Osteocyte (in vitro differentiated cells): ENCODE results near the gene APH1B. TPM values are rescaled to one million over a fixed set of nuclear protein-coding genes. Genes with fewer than 3 reads are reported as not detected.

Experiments used
- DNase-seq: peaks from one replicate; pipeline ENCODE4 v3.0.0; 2021; ENCODE audit warnings: mixed read lengths; ENCODE audit not compliant: unreplicated experiment; ENCODE audit errors: extremely low spot score
- H3K27ac Mint-ChIP-seq: one replicate; pipeline ENCODE4 v1.8.0; 2021; ENCODE audit warnings: mild to moderate bottlenecking, mixed read lengths; ENCODE audit not compliant: unreplicated experiment
- H3K27me3 Mint-ChIP-seq: one replicate; pipeline ENCODE4 v1.8.0; 2021; ENCODE audit warnings: mixed read lengths; ENCODE audit not compliant: unreplicated experiment
- H3K36me3 Mint-ChIP-seq: one replicate; pipeline ENCODE4 v1.8.0; 2021; ENCODE audit warnings: mixed read lengths; ENCODE audit not compliant: unreplicated experiment
- H3K4me1 Mint-ChIP-seq: one replicate; pipeline ENCODE4 v1.8.0; 2021; ENCODE audit warnings: mixed read lengths; ENCODE audit not compliant: unreplicated experiment
- H3K4me3 Mint-ChIP-seq: one replicate; pipeline ENCODE4 v1.8.0; 2021; ENCODE audit warnings: mild to moderate bottlenecking, moderate library complexity, mixed read lengths; ENCODE audit not compliant: unreplicated experiment
- H3K9me3 Mint-ChIP-seq: one replicate; pipeline ENCODE4 v1.8.0; 2021; ENCODE audit warnings: mixed read lengths; ENCODE audit not compliant: unreplicated experiment
- CTCF ChIP-seq: fragments of 200-600 bp; sonication (generic); IDR thresholded peaks from 2 replicates; pipeline ENCODE4 v1.5.0; 2021; ENCODE audit warnings: antibody characterized with exemption, mild to moderate bottlenecking, moderate library complexity
- total RNA-seq: library from RNA; stranded (reverse); gene quantifications from 2 replicates; pipeline ENCODE4 v1.2.1, GENCODE V29; 2021

APH1B gene
- total RNA-seq, 1 donor from 2014 or later = 13.9 TPM

- Mint-ChIP-seq H3K36me3 (peaks cover 21% of the 10 kb centered on the region), H3K27ac (no peak overlapping the region)
- DNase-seq = no peak
Measured at GRCh38 chr15:63310646-63311045, 33.2 kb downstream of the APH1B start.

GRCh38 chr15:63312286-63312685 is 34.9 kb downstream of the APH1B start:
- no peak overlapping the region for H3K27ac Mint-ChIP-seq
- H3K36me3 Mint-ChIP-seq = peaks cover 8% of the 10 kb centered on the region
- no peak for DNase-seq
- H3K9me3 Mint-ChIP-seq = no peaks in the 10 kb centered on the region
- no peaks in the 10 kb centered on the region for H3K27me3 Mint-ChIP-seq
- no peaks in the 10 kb centered on the region for H3K4me1 Mint-ChIP-seq
- no peak for TF ChIP-seq CTCF
- H3K4me3 Mint-ChIP-seq = no peak overlapping the region

More at GRCh38 chr15:63310646-63311045, 33.2 kb downstream of the APH1B start:
- Mint-ChIP-seq H3K27me3 (no peaks in the 10 kb centered on the region), H3K4me3 (no peak overlapping the region), H3K9me3 (no peaks in the 10 kb centered on the region), H3K4me1 (no peaks in the 10 kb centered on the region)
- TF ChIP-seq CTCF = no peak

- Mint-ChIP-seq H3K4me1 (no peaks in the 10 kb centered on the region), H3K9me3 (no peaks in the 10 kb centered on the region), H3K27ac (no peak overlapping the region), H3K36me3 (peaks cover 8% of the 10 kb centered on the region), H3K27me3 (no peaks in the 10 kb centered on the region), H3K4me3 (no peak overlapping the region)
- no peak for DNase-seq
- no peak for TF ChIP-seq CTCF
Measured at GRCh38 chr15:63313825-63314224, 36.4 kb downstream of the APH1B start.

GRCh38 chr15:63314409-63314808 is 37.0 kb downstream of the APH1B start:
- Mint-ChIP-seq H3K27me3 (no peaks in the 10 kb centered on the region), H3K27ac (no peak overlapping the region), H3K36me3 (peaks cover 5% of the 10 kb centered on the region), H3K4me3 (no peak overlapping the region), H3K9me3 (no peaks in the 10 kb centered on the region), H3K4me1 (no peaks in the 10 kb centered on the region)
- no peak for TF ChIP-seq CTCF
- DNase-seq = no peak

GRCh38 chr15:63318344-63318743 is 40.9 kb downstream of the APH1B start:
- DNase-seq = no peak
- Mint-ChIP-seq H3K4me1 (peaks cover 5% of the 10 kb centered on the region), H3K27me3 (no peaks in the 10 kb centered on the region), H3K4me3 (no peak overlapping the region), H3K9me3 (no peaks in the 10 kb centered on the region), H3K27ac (no peak overlapping the region), H3K36me3 (no peaks in the 10 kb centered on the region)
- no peak for TF ChIP-seq CTCF
